Suppressor macrophage treated with lipopolysaccharide for 1 hour (primary cell): ENCODE results near the gene RSRC1.
A peak's percentile ranks its signal among the peaks of the same experiment; 100 is the strongest.
"Not testable (repeated sequence)": the region's sequence is repeated elsewhere in the genome, so short reads cannot be mapped to it uniquely, and the experiment has no call there.

Source experiments
- DNase-seq, 3 donors: peaks; one replicate each; pipeline ENCODE4 v3.0.0-alpha.2; 2020 to 2022

RSRC1 gene

GRCh38 chr3:158128755-158129154 is 18.9 kb downstream of the RSRC1 start:
- DNase-seq = no peak

DNA sequence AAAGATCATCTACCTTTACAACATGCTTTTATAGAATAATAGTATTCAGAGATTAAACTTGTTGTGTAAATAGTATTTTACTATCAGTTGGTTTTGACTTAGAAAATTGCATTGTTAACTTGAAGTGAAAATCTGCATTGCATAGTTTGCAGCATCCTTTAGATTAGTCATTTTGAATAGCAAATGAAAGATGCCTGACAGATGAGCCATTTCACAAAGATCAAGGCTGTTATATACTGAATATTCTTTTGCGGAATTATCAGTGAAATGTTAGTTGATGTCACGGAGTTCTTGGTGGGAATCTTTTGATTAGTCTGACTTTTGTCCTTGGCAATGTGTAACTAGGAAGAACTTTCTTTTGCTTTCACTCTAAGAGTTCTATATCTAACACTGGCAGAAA is 24.5 kb downstream of the RSRC1 start:
- peak in 1 of 3 donors; percentile 8 for DNase-seq

- DNase-seq = no peak
These were observed 30.5 kb downstream of the RSRC1 start for GRCh38 chr3:158140396-158140795.

GRCh38 chr3:158148218-158148617 is 38.3 kb downstream of the RSRC1 start:
- DNase-seq = no peak

DNA sequence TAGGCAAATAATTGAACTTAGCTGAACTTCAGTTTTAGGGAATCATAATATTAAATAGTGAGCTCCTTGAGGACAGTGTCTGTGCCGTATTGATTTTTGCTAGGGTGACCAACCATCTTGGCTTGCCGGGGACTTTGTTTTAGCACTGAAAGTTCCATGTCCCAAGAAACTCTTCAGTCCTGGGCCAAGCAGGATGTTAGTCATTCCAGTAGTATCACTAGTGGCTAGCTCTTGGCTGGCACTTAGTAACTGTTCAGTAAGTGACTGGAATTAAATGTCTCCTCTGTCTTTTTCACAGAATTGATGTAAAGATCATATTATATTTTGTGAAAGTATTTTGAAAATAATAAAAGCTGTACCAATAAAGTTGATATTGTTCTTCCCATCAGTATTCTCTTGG is 42.3 kb downstream of the RSRC1 start:
- no peak for DNase-seq

- DNase-seq = peak; percentile 15 to 43 (median 29)
These were observed 49.1 kb downstream of the RSRC1 start for GRCh38 chr3:158158969-158159368.

GRCh38 chr3:158159714-158160113 is 49.8 kb downstream of the RSRC1 start:
- DNase-seq = no peak

- DNase-seq = peak; percentile 37 to 70 (median 61)
These were observed 51.1 kb downstream of the RSRC1 start for GRCh38 chr3:158160958-158161357.

GRCh38 chr3:158165141-158165655 is 55.3 kb downstream of the RSRC1 start:
- no peak for DNase-seq

- peak in 2 of 3 donors; percentile 43 to 49 for DNase-seq
These were observed 55.8 kb downstream of the RSRC1 start for GRCh38 chr3:158165730-158166129.

DNA sequence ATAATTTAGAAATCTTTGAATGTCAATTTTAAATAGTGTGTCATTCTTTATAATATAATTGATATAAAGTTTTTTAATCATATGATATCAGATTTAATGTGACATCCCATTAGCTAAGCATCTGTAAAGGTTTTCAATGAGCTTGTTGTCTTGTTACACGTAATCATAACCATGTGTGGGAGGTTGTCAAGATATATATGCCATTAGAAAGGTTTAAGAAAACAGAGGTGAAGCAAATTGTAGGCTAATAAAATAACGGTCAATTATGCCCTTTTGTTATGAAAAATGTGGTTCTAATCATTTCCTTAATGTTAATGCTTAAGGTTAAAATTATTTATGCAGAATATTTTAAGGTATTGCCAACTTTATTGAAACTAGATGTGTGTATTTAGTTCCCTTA is 56.3 kb downstream of the RSRC1 start:
- DNase-seq = no peak

DNA sequence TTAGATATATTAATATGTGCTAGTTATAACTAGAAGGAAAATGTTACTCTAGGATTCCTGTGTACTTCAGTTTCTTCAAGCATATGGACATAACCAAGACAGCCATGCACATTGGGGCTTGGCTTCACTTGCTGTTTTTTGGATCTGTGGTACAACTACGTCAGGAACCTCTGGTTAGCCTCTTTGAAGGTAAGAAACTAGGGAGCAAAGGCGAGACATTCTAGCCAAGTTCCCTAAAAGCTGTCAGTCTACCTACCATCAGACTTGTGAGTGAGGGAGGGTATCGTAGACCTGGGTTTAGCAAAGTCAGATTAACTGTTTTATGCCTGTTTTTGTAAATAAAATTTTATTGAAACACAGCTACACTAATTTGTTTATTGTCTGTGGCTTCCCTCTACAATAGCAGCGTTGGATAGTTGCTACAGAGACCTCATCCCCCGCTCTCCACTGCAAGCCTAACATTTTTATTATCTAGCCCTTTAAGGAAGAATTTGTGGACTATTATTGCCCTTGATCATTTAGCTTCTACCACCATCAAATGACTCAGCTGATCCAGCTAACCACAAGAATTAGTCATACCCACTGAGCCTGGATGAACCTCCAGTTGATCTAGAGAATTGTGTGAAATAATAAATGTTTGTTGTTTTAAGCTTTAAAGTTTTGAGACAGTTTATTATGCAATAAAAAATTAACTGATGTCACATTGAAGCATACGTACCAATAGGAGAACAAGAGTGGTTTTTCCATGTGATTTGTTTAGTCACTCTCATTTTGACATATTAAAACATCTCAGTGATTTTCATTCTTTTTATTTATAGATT is 58.1 kb downstream of the RSRC1 start:
- DNase-seq = peak; percentile 68 to 92 (median 90)

DNA sequence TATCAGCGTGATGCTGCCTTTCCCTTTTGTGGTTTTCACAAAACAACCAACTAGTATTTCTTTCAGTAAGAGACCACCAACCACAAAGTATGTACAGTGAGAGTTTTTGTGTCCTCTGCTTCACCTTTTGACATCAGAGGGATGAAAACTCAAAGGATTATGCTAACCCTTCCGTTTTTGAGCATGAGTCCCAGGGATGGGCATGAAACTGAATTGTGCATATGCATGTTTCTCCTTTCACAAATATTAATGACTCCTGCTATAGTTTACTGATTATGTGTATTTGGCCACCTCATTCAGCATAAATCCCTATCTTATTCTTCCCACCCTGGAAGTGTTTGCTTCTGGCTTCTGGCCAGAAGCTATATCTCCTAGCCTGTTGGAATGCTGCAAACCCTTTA is 59.2 kb downstream of the RSRC1 start:
- DNase-seq = no peak

DNA sequence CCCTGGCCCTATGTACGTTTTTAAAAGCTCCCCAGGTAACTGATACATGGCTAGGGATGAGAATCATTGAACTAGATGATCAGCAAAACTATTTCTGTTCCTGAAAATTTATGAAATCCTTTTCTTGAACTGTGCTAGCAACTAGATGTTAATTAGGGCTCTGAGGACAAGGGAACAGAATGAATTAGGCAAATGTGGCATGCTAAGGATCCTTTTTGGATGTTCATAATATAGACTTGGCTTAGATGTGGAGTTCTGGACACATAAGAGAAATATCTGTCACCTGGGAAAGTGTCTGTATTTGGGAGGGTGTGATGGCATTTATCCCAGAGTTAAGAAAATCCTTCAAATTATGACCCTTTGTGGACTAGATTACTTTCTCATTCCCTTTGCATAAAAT is 71.2 kb downstream of the RSRC1 start:
- no peak for DNase-seq

GRCh38 chr3:158185711-158186110 is 75.8 kb downstream of the RSRC1 start:
- DNase-seq = no peak

- no peak for DNase-seq
These were observed 91.1 kb downstream of the RSRC1 start for GRCh38 chr3:158200955-158201354.

DNA sequence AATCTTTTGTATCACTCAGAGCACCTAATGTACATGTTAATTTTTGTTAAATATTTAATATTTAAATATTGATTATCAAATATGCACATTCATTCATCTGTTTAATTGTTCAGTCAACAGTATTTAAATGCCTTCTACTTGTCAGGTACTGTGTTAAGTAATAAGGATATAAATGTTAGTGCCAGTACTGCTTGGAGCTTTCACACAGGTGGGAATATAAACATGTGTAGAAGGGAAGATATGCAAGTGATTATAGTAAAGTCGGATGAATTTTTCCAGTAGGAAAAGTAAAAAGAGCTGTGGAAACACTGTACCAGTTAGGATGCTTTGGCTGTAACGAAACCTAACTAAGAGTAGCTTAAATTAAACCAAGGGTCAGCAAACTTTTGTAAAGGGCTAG is 95.4 kb downstream of the RSRC1 start:
- DNase-seq = no peak

DNA sequence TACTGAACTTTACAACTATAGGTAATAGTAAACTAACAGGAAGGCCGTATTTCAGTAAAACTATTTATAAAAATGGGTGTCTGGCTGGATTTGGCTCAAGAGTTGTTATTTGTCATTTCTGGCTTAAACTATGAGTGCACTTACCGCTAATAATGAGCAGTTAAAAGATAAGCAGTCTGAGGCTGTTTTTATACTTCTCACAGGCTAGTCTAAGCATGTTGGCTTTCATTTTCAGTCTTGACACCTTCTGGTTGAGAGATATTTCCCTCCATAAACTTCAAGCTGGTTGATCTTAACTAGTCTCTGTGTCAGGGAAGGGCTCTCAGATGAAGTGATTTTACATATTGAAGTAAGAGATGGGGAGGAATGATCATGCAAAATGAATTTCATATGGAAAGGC is 96.1 kb downstream of the RSRC1 start:
- DNase-seq = no peak

GRCh38 chr3:158210067-158210466 is 100.2 kb downstream of the RSRC1 start:
- no peak for DNase-seq

DNA sequence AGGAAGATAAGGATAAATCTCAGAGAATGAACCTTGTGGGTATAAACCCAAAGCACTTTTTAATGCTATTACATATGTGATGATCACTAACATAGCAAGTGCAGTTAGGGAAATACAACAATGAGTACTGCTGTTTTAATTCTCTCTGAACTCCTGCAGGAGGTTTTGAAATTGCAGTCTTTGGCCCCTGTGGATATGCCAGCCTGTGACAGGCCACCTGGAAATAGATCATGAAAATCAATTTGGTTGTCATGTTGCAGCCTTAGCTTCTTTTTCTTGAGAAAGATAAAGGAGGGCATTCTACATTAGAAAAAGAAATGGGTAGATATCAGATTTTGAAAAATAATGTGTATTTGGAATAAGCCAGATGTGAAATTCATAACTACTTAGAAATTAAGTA is 103.6 kb downstream of the RSRC1 start:
- DNase-seq = no peak

GRCh38 chr3:158217992-158218391 is 108.1 kb downstream of the RSRC1 start:
- DNase-seq = no peak

DNA sequence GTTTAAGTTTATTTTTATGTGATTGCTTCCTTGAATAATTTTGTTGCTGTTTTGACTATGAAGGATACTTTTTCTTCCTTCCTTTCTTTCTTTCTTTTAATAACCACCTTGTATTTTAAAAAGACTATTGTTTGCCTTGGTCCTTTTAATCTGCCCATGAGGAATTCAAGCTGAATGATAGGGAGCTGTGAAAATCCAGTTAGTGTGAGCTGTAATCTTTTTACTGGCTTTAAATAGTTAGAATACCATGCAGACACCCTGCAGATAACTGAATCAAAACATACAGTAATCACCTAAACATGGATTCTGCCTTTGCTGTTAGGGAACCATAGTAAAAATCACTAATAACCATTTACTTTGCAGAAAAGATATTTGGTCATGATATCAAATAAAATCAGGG is 110.7 kb downstream of the RSRC1 start:
- no peak for DNase-seq

- DNase-seq = no peak
These were observed 111.5 kb downstream of the RSRC1 start for GRCh38 chr3:158221426-158221825.

DNA sequence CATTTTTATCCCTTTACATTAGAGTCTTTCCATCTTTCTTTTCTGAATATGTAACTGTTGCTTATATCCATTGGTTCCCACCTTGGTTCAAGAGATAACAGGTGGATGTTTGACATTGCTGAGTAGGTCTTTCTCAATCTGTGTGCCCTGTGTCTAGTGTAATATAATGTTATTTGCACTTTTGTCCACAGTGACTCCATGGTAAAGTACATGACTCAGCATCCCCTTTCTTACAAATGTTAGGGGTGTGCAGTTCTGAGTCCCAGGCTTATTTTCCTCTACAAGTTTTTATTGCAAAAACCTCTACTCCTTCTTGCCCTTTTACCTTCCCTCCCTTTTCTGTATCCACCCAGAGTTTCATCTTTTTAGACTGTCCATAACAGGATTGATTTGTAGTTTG is 116.5 kb downstream of the RSRC1 start:
- DNase-seq = no peak

DNA sequence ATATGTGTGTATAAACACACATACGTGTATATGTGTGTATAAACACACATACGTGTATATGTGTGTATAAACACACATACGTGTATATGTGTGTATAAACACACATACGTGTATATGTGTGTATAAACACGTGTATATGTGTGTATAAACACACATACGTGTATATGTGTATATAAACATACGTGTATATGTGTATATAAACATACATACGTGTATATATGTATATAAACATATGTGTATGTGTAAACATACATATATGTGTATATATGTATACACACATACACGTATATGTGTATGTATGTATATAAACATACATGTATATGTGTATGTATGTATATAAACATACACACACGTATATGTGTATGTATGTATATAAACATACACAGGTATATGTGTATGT is 119.1 kb downstream of the RSRC1 start:
- DNase-seq = not testable (repeated sequence)
